Activated CD4-positive, alpha-beta T cell treated with anti-CD3 and anti-CD28 coated beads, Interleukin-2, amount 10 ng/mL, durations not matched to agents 7 days and 5 days (primary cell): ENCODE measurements around the gene MTHFD2L. TPM values are rescaled to one million over a fixed set of nuclear protein-coding genes. Genes with fewer than 3 reads are reported as not detected.

Experiments
- CTCF ChIA-PET: fragments of 350-600 bp; sonication (Branson Sonifier 250); formaldehyde crosslinking; loops from one replicate; lab custom pipeline; 2021; ENCODE audit warnings: antibody characterized with exemption; lab: Charles Lee
- POLR2A ChIA-PET: fragments of 350-600 bp; sonication (Branson Sonifier 250); formaldehyde crosslinking; loops from one replicate; lab custom pipeline; 2021; ENCODE audit warnings: antibody characterized with exemption; lab: Charles Lee
- DNase-seq: peaks from one replicate; pipeline ENCODE4 v3.0.0-alpha.2; 2020
- H3K27ac Mint-ChIP-seq: one replicate; pipeline ENCODE4 v1.8.0; 2021; ENCODE audit warnings: mild to moderate bottlenecking, moderate library complexity, mixed read lengths
- H3K27me3 Mint-ChIP-seq: one replicate; pipeline ENCODE4 v1.8.0; 2021; ENCODE audit warnings: mixed read lengths
- H3K36me3 Mint-ChIP-seq: one replicate; pipeline ENCODE4 v1.8.0; 2021; ENCODE audit warnings: low read depth, mixed read lengths
- H3K4me1 Mint-ChIP-seq: one replicate; pipeline ENCODE4 v1.8.0; 2021; ENCODE audit warnings: mixed read lengths
- H3K4me3 Mint-ChIP-seq: one replicate; pipeline ENCODE4 v1.8.0; 2021; ENCODE audit warnings: mild to moderate bottlenecking, moderate library complexity, mixed read lengths
- H3K9me3 Mint-ChIP-seq: one replicate; pipeline ENCODE4 v1.8.0; 2021; ENCODE audit warnings: mixed read lengths
- total RNA-seq, 2 experiments: library from RNA; stranded (reverse); gene quantifications; one replicate each; pipeline ENCODE4 v1.2.3, GENCODE V29; 2021

The MTHFD2L gene
- total RNA-seq, 2 experiments from 2014 or later, result 7.9 to 8.9 TPM

- Mint-ChIP-seq H3K4me1 (peaks cover 12% of the 10 kb centered on the region), H3K9me3 (no peaks in the 10 kb centered on the region), H3K4me3 (no peak overlapping the region), H3K36me3 (no peaks in the 10 kb centered on the region), H3K27ac (no peak overlapping the region), H3K27me3 (no peaks in the 10 kb centered on the region)
- peak; percentile 60 for DNase-seq
- ChIA-PET POLR2A (no interaction called here), CTCF (no interaction called here)
Measured at GRCh38 chr4:74311696-74312313, 153.9 kb downstream of the MTHFD2L start.

- H3K27me3 Mint-ChIP-seq, result no peaks in the 10 kb centered on the region
- H3K4me1 Mint-ChIP-seq, result peaks cover 3% of the 10 kb centered on the region
- H3K4me3 Mint-ChIP-seq, result no peak overlapping the region
- H3K27ac Mint-ChIP-seq, result no peak overlapping the region
- DNase-seq, result no peak
- no peaks in the 10 kb centered on the region for H3K9me3 Mint-ChIP-seq
- ChIA-PET POLR2A (no interaction called here), CTCF (interaction anchor here (0.8 to 1.6 kb wide), 2 partner anchors 16 to 86 kb away, joined by 4 read pairs; no protein-coding TSS in a partner anchor)
- no peaks in the 10 kb centered on the region for H3K36me3 Mint-ChIP-seq
Measured at GRCh38 chr4:74314329-74314728, 156.4 kb downstream of the MTHFD2L start.

- no peaks in the 10 kb centered on the region for H3K4me1 Mint-ChIP-seq
- H3K36me3 Mint-ChIP-seq, result no peaks in the 10 kb centered on the region
- H3K27ac Mint-ChIP-seq, result no peak overlapping the region
- H3K9me3 Mint-ChIP-seq, result no peaks in the 10 kb centered on the region
- CTCF ChIA-PET, result interaction anchor here (0.8 to 1.6 kb wide), 2 partner anchors 17 to 87 kb away, joined by 4 read pairs; no protein-coding TSS in a partner anchor
- DNase-seq, result no peak
- POLR2A ChIA-PET, result no interaction called here
- no peaks in the 10 kb centered on the region for H3K27me3 Mint-ChIP-seq
- H3K4me3 Mint-ChIP-seq, result no peak overlapping the region
Measured at GRCh38 chr4:74314944-74315343, 157.0 kb downstream of the MTHFD2L start.

GRCh38 chr4:74315376-74315775 is 157.5 kb downstream of the MTHFD2L start:
- H3K4me3 Mint-ChIP-seq, result no peak overlapping the region
- no peaks in the 10 kb centered on the region for H3K27me3 Mint-ChIP-seq
- CTCF ChIA-PET, result interaction anchor here (0.7 kb wide), 1 partner anchor 138 kb away, joined by 3 read pairs; no protein-coding TSS in a partner anchor
- no peak for DNase-seq
- H3K9me3 Mint-ChIP-seq, result no peaks in the 10 kb centered on the region
- H3K4me1 Mint-ChIP-seq, result peaks cover under 1% of the 10 kb centered on the region
- H3K27ac Mint-ChIP-seq, result no peak overlapping the region
- POLR2A ChIA-PET, result no interaction called here
- no peaks in the 10 kb centered on the region for H3K36me3 Mint-ChIP-seq

- Mint-ChIP-seq H3K9me3 (no peaks in the 10 kb centered on the region), H3K36me3 (no peaks in the 10 kb centered on the region), H3K27me3 (peaks cover 4% of the 10 kb centered on the region), H3K27ac (no peak overlapping the region), H3K4me1 (peaks cover 5% of the 10 kb centered on the region), H3K4me3 (no peak overlapping the region)
- DNase-seq, result no peak
- CTCF ChIA-PET, result interaction anchor here (0.6 kb wide), 1 partner anchor 11 kb away, joined by 3 read pairs; no protein-coding TSS in a partner anchor
- POLR2A ChIA-PET, result interaction anchor here (0.6 kb wide), 1 partner anchor 40 kb away, joined by 3 read pairs; no protein-coding TSS in a partner anchor
Measured at GRCh38 chr4:74316397-74316796, 158.5 kb downstream of the MTHFD2L start.

GRCh38 chr4:74317616-74318246 is 159.8 kb downstream of the MTHFD2L start:
- no peaks in the 10 kb centered on the region for H3K36me3 Mint-ChIP-seq
- POLR2A ChIA-PET, result no interaction called here
- H3K27ac Mint-ChIP-seq, result no peak overlapping the region
- no peak overlapping the region for H3K4me3 Mint-ChIP-seq
- peaks cover 8% of the 10 kb centered on the region for H3K27me3 Mint-ChIP-seq
- no peaks in the 10 kb centered on the region for H3K9me3 Mint-ChIP-seq
- CTCF ChIA-PET, result interaction anchor here (1.5 kb wide), 1 partner anchor 89 kb away, joined by 4 read pairs; no protein-coding TSS in a partner anchor
- no peak for DNase-seq
- peaks cover 5% of the 10 kb centered on the region for H3K4me1 Mint-ChIP-seq

- Mint-ChIP-seq H3K27ac (no peak overlapping the region), H3K4me1 (peaks cover 5% of the 10 kb centered on the region), H3K9me3 (no peaks in the 10 kb centered on the region), H3K27me3 (peaks cover 10% of the 10 kb centered on the region), H3K36me3 (no peaks in the 10 kb centered on the region), H3K4me3 (no peak overlapping the region)
- DNase-seq, result no peak
- CTCF ChIA-PET, result interaction anchor here (0.6 to 1.5 kb wide), 2 partner anchors 20 to 90 kb away, joined by 4 read pairs; no protein-coding TSS in a partner anchor
- POLR2A ChIA-PET, result no interaction called here
Measured at GRCh38 chr4:74318276-74318675, 160.4 kb downstream of the MTHFD2L start.

GRCh38 chr4:74319470-74319869 is 161.6 kb downstream of the MTHFD2L start:
- DNase-seq, result no peak
- POLR2A ChIA-PET, result no interaction called here
- Mint-ChIP-seq H3K4me1 (peaks cover 5% of the 10 kb centered on the region), H3K4me3 (no peak overlapping the region), H3K36me3 (no peaks in the 10 kb centered on the region), H3K27me3 (peaks cover 18% of the 10 kb centered on the region), H3K27ac (no peak overlapping the region), H3K9me3 (no peaks in the 10 kb centered on the region)
- CTCF ChIA-PET, result interaction anchor here (0.7 kb wide), 1 partner anchor 461 kb away, joined by 3 read pairs; no protein-coding TSS in a partner anchor

GRCh38 chr4:74320559-74321118 is 162.7 kb downstream of the MTHFD2L start:
- H3K36me3 Mint-ChIP-seq, result no peaks in the 10 kb centered on the region
- CTCF ChIA-PET, result interaction anchor here (0.9 to 1.2 kb wide), 2 partner anchors 83 to 134 kb away, joined by 3 to 6 read pairs; no protein-coding TSS in a partner anchor

GRCh38 chr4:74322301-74322700 is 164.4 kb downstream of the MTHFD2L start:
- no peaks in the 10 kb centered on the region for H3K9me3 Mint-ChIP-seq
- H3K4me1 Mint-ChIP-seq, result peaks cover 5% of the 10 kb centered on the region
- H3K27me3 Mint-ChIP-seq, result peaks cover 19% of the 10 kb centered on the region
- H3K27ac Mint-ChIP-seq, result no peak overlapping the region
- CTCF ChIA-PET, result no interaction called here
- DNase-seq, result no peak
- H3K4me3 Mint-ChIP-seq, result no peak overlapping the region
- POLR2A ChIA-PET, result interaction anchor here (0.7 kb wide), 1 partner anchor 968 kb away, joined by 3 read pairs; no protein-coding TSS in a partner anchor
- H3K36me3 Mint-ChIP-seq, result no peaks in the 10 kb centered on the region

More at GRCh38 chr4:74320559-74321118, 162.7 kb downstream of the MTHFD2L start:
- H3K9me3 Mint-ChIP-seq, result no peaks in the 10 kb centered on the region
- POLR2A ChIA-PET, result no interaction called here
- peaks cover 5% of the 10 kb centered on the region for H3K4me1 Mint-ChIP-seq
- no peak overlapping the region for H3K27ac Mint-ChIP-seq
- DNase-seq, result peak; percentile 51
- H3K27me3 Mint-ChIP-seq, result peaks cover 19% of the 10 kb centered on the region
- no peak overlapping the region for H3K4me3 Mint-ChIP-seq

GRCh38 chr4:74323663-74324062 is 165.7 kb downstream of the MTHFD2L start:
- Mint-ChIP-seq H3K27me3 (peaks cover 19% of the 10 kb centered on the region), H3K27ac (no peak overlapping the region), H3K9me3 (no peaks in the 10 kb centered on the region), H3K4me3 (no peak overlapping the region), H3K4me1 (peaks cover 5% of the 10 kb centered on the region), H3K36me3 (no peaks in the 10 kb centered on the region)
- ChIA-PET CTCF (no interaction called here), POLR2A (no interaction called here)
- DNase-seq, result no peak

- DNase-seq, result no peak
- H3K4me1 Mint-ChIP-seq, result peaks cover 5% of the 10 kb centered on the region
- ChIA-PET CTCF (no interaction called here), POLR2A (no interaction called here)
- no peaks in the 10 kb centered on the region for H3K9me3 Mint-ChIP-seq
- H3K27ac Mint-ChIP-seq, result no peak overlapping the region
- peaks cover 24% of the 10 kb centered on the region for H3K27me3 Mint-ChIP-seq
- H3K36me3 Mint-ChIP-seq, result no peaks in the 10 kb centered on the region
- H3K4me3 Mint-ChIP-seq, result no peak overlapping the region
Measured at GRCh38 chr4:74324262-74324661, 166.3 kb downstream of the MTHFD2L start.

GRCh38 chr4:74325886-74326285 is 168.0 kb downstream of the MTHFD2L start:
- H3K9me3 Mint-ChIP-seq, result no peaks in the 10 kb centered on the region
- H3K4me3 Mint-ChIP-seq, result no peak overlapping the region
- no peaks in the 10 kb centered on the region for H3K4me1 Mint-ChIP-seq
- H3K36me3 Mint-ChIP-seq, result no peaks in the 10 kb centered on the region
- ChIA-PET POLR2A (no interaction called here), CTCF (no interaction called here)
- peaks cover 22% of the 10 kb centered on the region for H3K27me3 Mint-ChIP-seq
- no peak overlapping the region for H3K27ac Mint-ChIP-seq
- no peak for DNase-seq
